Posterior cingulate gyrus (tissue), 11 donors: ENCODE results near the gene HM13.
"Not testable (repeated sequence)": the region's sequence is repeated elsewhere in the genome, so short reads cannot be mapped to it uniquely, and the experiment has no call there.

Experiments used
- DNase-seq, 10 donors: peaks; one replicate each; pipeline versions ENCODE4 v3.0.0 to v3.0.0-alpha.2; 2020 to 2021; ENCODE audit warnings: mixed read lengths in 3 of 10
- intact Hi-C: fragments of 100-400 bp; cut with DNase I; formaldehyde crosslinking; loops from one replicate; pipeline ENCODE4 v1.15.1; 2023

Gene HM13

GRCh38 chr20:31539636-31540035 lies 25.4 kb downstream of the HM13 start:
- peak in 1 of 10 donors; percentile 4 for DNase-seq
- intact Hi-C loops, result not testable (repeated sequence)

DNA sequence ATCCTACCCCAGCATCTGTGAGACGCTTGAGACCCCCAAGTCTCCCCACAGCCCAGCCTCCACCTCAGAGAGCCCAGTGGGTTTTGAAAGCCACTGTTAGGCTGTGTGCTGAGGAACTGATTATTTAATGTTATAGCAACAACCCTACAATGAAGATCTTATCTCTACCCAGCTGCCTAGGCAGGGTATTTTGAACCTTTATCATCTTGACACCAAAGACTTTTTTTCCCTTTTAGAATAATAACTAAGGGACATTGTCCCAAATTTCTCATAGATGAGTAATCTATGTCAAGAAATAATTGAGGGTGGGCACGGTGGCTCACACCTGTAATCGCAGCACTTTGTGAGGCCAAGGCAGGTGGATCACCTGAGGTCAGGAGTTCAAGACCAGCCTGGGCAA lies 26.2 kb downstream of the HM13 start:
- no peak for DNase-seq
- intact Hi-C loops, result no loop called here

DNA sequence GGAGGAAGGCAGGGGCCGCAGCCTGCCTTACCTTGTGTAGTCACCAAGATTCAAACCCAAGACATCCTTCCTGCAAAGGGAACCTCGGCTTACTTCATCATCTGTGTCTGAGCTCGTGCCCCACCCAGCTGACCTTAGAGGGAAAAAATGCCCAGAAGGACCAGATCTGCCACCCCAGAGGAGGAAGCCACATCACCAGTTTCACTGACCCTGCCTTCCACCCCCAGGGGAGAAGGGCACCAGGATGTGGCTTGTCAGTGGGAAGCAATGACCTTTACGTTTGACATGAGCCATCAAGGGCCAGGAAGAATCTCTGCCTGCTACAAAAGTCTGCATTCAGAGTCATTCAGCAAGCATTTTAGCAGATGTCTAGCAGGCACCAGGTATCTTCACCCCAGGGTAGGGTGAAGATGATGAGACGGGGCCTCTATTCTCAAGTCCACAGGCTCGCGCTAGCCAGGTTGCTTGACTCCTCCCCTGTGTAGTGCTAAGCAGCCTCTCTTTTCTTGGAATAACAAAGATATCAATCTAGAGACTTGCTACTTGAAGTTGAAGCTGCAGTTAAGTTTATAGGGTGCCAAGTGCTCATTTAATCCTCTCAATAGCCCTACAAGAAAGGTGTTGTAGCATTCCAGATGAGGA lies 28.1 kb downstream of the HM13 start:
- intact Hi-C loops, result no loop called here
- peak in 1 of 10 donors; percentile 31 for DNase-seq

DNA sequence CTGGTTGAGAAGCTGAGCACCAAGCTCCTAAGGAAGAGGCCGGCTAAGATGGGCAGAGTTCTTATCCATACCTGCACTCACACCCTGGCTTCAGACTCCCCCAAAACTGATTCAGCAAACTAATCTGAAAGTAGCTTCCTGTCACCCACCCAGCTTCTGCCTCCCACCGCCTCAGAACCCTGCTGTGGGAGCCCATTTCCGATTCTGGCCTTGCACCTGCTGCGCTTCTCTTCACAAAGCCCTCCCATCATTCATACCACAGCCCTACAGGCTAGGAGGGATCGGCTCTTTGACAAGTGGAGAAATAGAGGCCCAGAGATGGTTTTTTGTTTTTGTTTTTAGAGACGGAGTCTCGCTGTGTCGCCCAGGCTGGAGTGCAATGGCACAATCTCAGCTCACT lies 28.7 kb downstream of the HM13 start:
- DNase-seq, result peak in 1 of 10 donors; percentile 62
- intact Hi-C loops, result no loop called here

- peak in 1 of 10 donors; percentile 53 for DNase-seq
- intact Hi-C loops, result no loop called here
These were observed 29.8 kb downstream of the HM13 start for GRCh38 chr20:31543966-31544598.

DNA sequence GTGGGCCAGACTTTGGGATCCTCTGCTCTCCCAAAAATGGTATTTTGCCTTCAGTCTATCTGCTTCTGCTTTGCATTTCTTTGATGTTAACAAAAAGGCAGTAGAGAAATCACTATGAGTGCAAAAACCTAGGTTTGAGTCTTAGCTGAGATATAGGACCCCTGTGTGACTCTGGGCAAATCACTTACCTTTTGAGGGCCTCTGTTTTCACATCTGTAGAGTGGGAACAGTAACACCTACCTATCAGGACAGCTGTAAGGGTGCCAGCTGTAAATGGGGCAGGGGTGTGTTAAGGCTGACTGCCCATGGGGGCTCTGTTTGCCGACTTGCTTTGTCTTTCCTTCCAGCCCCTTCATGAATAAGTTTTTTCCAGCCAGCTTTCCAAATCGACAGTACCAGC lies 30.4 kb downstream of the HM13 start:
- DNase-seq, result peak in 1 of 10 donors; percentile 5
- intact Hi-C loops, result no loop called here

GRCh38 chr20:31545621-31546040 lies 31.4 kb downstream of the HM13 start:
- intact Hi-C loops, DNase-seq: not testable (repeated sequence)

- intact Hi-C loops, result no loop called here
- DNase-seq, result peak; percentile 70 to 97 (median 79)
These were observed 32.9 kb downstream of the HM13 start for GRCh38 chr20:31547017-31547675.

DNA sequence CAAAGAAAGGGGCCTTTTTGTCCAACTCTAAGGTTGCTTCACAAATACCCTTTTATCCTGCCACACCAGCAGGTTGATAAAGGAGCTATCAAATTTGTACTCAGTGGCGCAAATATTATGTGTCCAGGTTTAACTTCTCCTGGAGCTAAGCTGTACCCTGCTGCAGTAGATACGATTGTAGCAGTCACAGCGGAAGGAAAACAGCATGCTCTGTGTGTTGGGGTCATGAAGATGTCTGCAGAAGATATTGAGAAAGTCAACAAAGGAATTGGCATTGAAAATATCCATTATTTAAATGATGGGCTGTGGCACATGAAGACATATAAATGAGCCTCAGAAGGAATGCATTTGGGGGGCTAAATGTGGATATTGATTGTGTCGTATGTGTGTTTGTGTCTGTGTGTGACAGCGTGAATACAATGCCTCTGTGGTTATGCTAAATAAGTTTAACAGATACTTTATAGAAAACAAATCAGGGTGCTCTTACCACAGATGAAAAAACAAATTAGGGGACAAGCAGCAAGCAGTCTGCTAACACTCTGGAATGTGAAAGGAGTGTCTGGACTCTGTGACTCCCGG lies 33.6 kb downstream of the HM13 start:
- intact Hi-C loops, result no loop called here
- DNase-seq, result peak in 1 of 10 donors; percentile 18

GRCh38 chr20:31548820-31549512 lies 34.7 kb downstream of the HM13 start:
- intact Hi-C loops, result no loop called here
- DNase-seq, result peak in 1 of 10 donors; percentile 55

GRCh38 chr20:31549513-31549880 lies 35.3 kb downstream of the HM13 start:
- intact Hi-C loops, result no loop called here

GRCh38 chr20:31550099-31550498 lies 35.9 kb downstream of the HM13 start:
- intact Hi-C loops, result no loop called here
- peak in 2 of 10 donors; percentile 48 to 65 for DNase-seq

More at GRCh38 chr20:31549513-31549880, 35.3 kb downstream of the HM13 start:
- DNase-seq, result peak in 1 of 10 donors; percentile 22

GRCh38 chr20:31551163-31552081 lies 37.2 kb downstream of the HM13 start:
- intact Hi-C loops, result no loop called here
- peak in 2 of 10 donors; percentile 15 to 58 for DNase-seq

DNA sequence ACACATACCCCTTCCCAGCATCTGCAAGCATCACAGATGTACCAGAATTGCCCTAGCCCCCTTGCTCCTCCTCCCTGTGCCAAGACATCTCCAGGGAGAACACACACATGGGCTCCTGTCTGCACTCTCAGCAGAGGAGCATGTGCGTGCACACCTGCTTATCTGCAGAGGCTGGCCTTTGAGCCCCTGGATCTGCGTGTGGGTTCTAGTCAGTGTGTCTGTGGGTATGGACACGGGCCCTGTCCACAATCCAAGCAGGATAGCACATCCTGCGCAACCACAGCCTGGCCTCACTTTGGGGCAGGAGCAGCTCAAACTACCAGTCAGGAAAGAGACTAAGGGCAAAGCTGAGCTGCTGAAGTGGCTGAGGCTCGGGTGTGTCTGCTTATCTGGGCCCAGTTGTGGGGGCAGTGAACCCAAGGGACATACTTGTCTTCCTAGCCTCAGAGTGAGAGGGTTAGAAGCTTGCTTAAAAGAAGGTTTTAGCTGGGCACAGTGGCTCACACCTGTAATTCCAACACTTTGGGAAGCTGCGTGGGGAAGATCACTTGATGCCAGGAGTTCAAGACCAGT lies 41.0 kb downstream of the HM13 start:
- peak in 1 of 10 donors; percentile 5 for DNase-seq
- intact Hi-C loops, result no loop called here

- intact Hi-C loops, result no loop called here
- DNase-seq, result peak in 1 of 10 donors; percentile 5
These were observed 45.5 kb downstream of the HM13 start for GRCh38 chr20:31559704-31560093.

DNA sequence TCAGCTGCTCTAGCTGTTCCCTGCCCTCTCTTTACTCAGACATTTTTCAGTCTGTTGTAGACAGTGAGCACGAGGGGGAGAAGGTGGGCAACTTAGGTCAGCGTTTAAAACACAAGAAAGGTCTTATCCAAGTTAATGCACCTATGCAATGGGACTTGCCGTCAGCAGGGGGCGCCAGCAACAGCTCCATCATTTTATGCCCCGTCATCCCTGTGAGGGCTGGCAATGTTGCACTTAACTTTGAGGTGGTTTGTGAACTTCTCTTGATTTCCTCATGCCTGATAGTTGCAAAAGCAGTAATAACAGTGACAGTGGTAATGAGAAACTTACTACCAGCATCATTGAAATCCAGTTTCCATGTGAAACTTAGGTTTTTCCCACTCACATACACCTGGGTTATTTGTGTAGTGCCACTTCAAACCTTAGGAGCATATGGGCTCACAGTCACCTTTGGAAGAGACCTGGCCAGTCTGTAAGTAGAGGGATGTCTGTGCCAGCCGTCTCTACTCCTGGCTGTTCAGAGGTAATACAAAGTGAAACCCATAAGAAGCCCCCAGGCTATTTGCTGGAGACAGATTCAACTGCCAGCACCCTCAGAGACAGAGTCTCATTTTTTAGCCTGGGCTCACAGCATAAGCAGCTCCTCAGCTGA lies 46.0 kb downstream of the HM13 start:
- peak in 7 of 10 donors; percentile 60 to 95 (median 68) for DNase-seq
- intact Hi-C loops, result no loop called here

DNA sequence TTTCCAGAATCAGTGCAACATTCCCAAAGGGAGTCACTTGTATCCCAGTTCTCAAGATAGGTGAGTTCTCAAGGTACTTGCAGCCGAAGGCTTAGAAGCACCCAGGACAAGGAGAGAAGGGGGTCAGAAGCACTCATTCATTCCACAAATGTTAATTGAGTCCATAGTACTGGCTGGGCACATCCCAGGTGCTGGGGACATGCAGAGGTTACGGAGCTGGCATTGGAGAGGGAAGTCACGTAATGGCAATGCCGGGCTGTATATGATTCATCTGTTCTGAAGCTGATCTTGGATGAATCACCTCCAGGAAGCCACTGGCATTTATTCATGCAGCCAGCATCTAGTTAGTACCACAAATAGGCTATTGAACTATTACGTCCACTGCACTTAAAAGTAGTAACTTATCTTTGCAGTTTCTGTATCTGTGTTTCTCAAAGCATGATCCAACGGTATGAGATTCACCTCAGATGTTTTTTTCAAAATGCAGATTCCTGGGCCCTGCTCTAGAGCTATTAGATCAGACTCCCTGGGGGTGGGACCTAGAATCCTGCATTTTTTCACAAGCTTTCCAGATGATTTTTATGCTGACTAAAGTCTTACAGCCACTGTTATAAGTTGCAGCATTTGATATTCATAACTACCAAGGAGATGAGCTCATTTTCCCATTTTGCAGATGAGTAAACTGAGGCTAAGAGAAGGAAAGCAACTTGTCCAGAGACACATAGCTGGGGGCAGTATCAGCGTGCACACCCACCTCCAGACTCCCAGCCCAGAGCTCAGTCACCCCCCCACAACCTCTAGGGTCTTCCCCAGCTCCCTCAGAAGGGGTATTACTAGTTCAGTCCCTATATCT lies 46.7 kb downstream of the HM13 start:
- intact Hi-C loops, result no loop called here
- DNase-seq, result peak in 1 of 10 donors; percentile 71

- intact Hi-C loops, result loop anchor here (2.0 kb wide), 1 partner anchor 51 kb away; no protein-coding TSS in a partner anchor
These were observed 48.0 kb downstream of the HM13 start for GRCh38 chr20:31562241-31562640.

More at GRCh38 chr20:31562241-31562640, 48.0 kb downstream of the HM13 start:
- peak in 1 of 10 donors; percentile 7 for DNase-seq
